DOHH2 (cell line): ENCODE results near the gene RBPMS2.

Experiments
- H3F3A ChIP-seq: fragments of 200-600 bp; sonication (generic), shearing (Covaris generic); 2 replicates; pipeline ENCODE4 v1.6.0; 2016; ENCODE audit warnings: antibody characterized with exemption, mild to moderate bottlenecking; ENCODE audit not compliant: control insufficient read depth, insufficient read depth
- H3K27ac ChIP-seq: fragments of 200-600 bp; sonication (generic); 2 replicates; pipeline ENCODE4 v1.5.1; 2014; ENCODE audit warnings: low read depth, mild to moderate bottlenecking, low read length, moderate library complexity
- H3K27me3 ChIP-seq: fragments of 200-600 bp; sonication (generic); 2 replicates; pipeline ENCODE4 v1.6.1; 2014; ENCODE audit warnings: mild to moderate bottlenecking, low read length, mixed read lengths; ENCODE audit not compliant: control insufficient read depth
- H3K36me3 ChIP-seq: fragments of 200-600 bp; sonication (generic); 2 replicates; pipeline ENCODE4 v1.6.1; 2014; ENCODE audit warnings: mild to moderate bottlenecking, low read length, moderate library complexity, mixed read lengths; ENCODE audit not compliant: control insufficient read depth
- H3K4me1 ChIP-seq: fragments of 200-600 bp; sonication (generic); 2 replicates; pipeline ENCODE4 v1.6.1; 2014; ENCODE audit warnings: mild to moderate bottlenecking, low read length, mixed read lengths; ENCODE audit not compliant: control insufficient read depth
- H3K4me2 ChIP-seq: fragments of 200-600 bp; sonication (generic); 2 replicates; pipeline ENCODE4 v1.6.0; 2014; ENCODE audit warnings: mild to moderate bottlenecking, low read length, moderate library complexity
- H3K4me3 ChIP-seq: fragments of 200-600 bp; sonication (generic); 2 replicates; pipeline ENCODE4 v1.5.1; 2014; ENCODE audit warnings: mild to moderate bottlenecking, low read length, mixed read lengths
- H3K79me2 ChIP-seq: fragments of 200-600 bp; sonication (generic); 2 replicates; pipeline ENCODE4 v1.6.1; 2014; ENCODE audit warnings: mild to moderate bottlenecking, low read length, mixed read lengths; ENCODE audit not compliant: control insufficient read depth
- H3K9me2 ChIP-seq: fragments of 200-600 bp; sonication (generic); replicated peaks from 2 replicates; pipeline ENCODE4 v1.6.1; 2014; ENCODE audit warnings: mild to moderate bottlenecking, low read length, mixed read lengths; ENCODE audit not compliant: control insufficient read depth
- H3K9me3 ChIP-seq: fragments of 200-600 bp; sonication (generic); 2 replicates; pipeline ENCODE4 v1.6.1; 2014; ENCODE audit warnings: antibody characterized with exemption, low read length, mixed read lengths; ENCODE audit not compliant: control insufficient read depth, insufficient read depth
- H4K20me1 ChIP-seq: fragments of 200-600 bp; sonication (generic); 2 replicates; pipeline ENCODE4 v1.6.0; 2014; ENCODE audit warnings: low read depth, mild to moderate bottlenecking, antibody characterized with exemption, low read length, moderate library complexity; ENCODE audit not compliant: control insufficient read depth, insufficient read depth
- EZH2phosphoT487 ChIP-seq: fragments of 200-600 bp; sonication (generic); IDR thresholded peaks from 2 replicates; pipeline ENCODE4 v1.6.1; 2017; ENCODE audit warnings: borderline replicate concordance, mild to moderate bottlenecking, antibody characterized with exemption, low read length, moderate library complexity, mixed read lengths
- TF ChIP-seq, protein P1 (sequence below): fragments of 200-600 bp; sonication (generic); IDR thresholded peaks from one replicate; pipeline ENCODE4 v1.5.1; 2014; ENCODE audit warnings: antibody characterized with exemption, mild to moderate bottlenecking, low read depth, low read length; ENCODE audit not compliant: poor library complexity, severe bottlenecking

RBPMS2 gene

GRCh38 chr15:64773606-64774005 lies 1.8 kb downstream of the RBPMS2 start:
- H3K27me3 ChIP-seq, result peaks cover 61% of the 10 kb centered on the region
- no peaks in the 10 kb centered on the region for H3K9me3 ChIP-seq
- no peak overlapping the region for H3K4me2 ChIP-seq
- H3K4me3 ChIP-seq, result no peak overlapping the region
- no peaks in the 10 kb centered on the region for H3K9me2 ChIP-seq
- no peaks in the 10 kb centered on the region for H3K79me2 ChIP-seq
- H3K27ac ChIP-seq, result no peak overlapping the region
- H3F3A ChIP-seq, result no peaks in the 10 kb centered on the region
- no peaks in the 10 kb centered on the region for H3K36me3 ChIP-seq
- H4K20me1 ChIP-seq, result no peaks in the 10 kb centered on the region
- H3K4me1 ChIP-seq, result no peaks in the 10 kb centered on the region
- no peak for TF ChIP-seq EZH2phosphoT487
- TF ChIP-seq, protein P1, sequence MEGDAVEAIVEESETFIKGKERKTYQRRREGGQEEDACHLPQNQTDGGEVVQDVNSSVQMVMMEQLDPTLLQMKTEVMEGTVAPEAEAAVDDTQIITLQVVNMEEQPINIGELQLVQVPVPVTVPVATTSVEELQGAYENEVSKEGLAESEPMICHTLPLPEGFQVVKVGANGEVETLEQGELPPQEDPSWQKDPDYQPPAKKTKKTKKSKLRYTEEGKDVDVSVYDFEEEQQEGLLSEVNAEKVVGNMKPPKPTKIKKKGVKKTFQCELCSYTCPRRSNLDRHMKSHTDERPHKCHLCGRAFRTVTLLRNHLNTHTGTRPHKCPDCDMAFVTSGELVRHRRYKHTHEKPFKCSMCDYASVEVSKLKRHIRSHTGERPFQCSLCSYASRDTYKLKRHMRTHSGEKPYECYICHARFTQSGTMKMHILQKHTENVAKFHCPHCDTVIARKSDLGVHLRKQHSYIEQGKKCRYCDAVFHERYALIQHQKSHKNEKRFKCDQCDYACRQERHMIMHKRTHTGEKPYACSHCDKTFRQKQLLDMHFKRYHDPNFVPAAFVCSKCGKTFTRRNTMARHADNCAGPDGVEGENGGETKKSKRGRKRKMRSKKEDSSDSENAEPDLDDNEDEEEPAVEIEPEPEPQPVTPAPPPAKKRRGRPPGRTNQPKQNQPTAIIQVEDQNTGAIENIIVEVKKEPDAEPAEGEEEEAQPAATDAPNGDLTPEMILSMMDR, result no peak

DNA sequence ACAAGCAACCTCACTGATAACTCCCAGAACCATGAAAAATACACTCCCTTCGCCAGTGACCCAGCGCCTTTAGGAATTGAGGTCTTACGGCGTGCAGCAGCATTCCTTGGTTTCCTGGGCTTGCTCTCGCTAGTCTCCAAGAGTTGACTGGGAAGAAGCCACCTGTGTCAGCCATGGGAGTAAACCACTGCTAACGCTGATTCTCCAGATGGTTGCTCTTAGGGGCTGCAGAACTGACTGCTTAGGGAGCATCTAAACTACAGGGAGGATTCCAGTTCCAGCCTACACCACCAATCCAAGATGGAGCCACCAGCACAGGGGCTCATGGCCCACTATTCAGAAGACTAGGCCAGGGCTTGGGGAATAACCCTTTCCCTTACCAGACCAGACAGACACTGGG lies 2.4 kb downstream of the RBPMS2 start:
- no peaks in the 10 kb centered on the region for H3K36me3 ChIP-seq
- H3K27ac ChIP-seq, result no peak overlapping the region
- no peaks in the 10 kb centered on the region for H3K9me3 ChIP-seq
- no peaks in the 10 kb centered on the region for H3K79me2 ChIP-seq
- peaks cover 58% of the 10 kb centered on the region for H3K27me3 ChIP-seq
- H4K20me1 ChIP-seq, result no peaks in the 10 kb centered on the region
- H3K4me1 ChIP-seq, result no peaks in the 10 kb centered on the region
- H3K9me2 ChIP-seq, result no peaks in the 10 kb centered on the region
- no peaks in the 10 kb centered on the region for H3F3A ChIP-seq
- no peak for TF ChIP-seq EZH2phosphoT487
- TF ChIP-seq, protein P1, result no peak
- no peak overlapping the region for H3K4me3 ChIP-seq
- no peak overlapping the region for H3K4me2 ChIP-seq

- no peaks in the 10 kb centered on the region for H3K9me2 ChIP-seq
- no peak overlapping the region for H3K4me3 ChIP-seq
- no peaks in the 10 kb centered on the region for H3F3A ChIP-seq
- H3K27ac ChIP-seq, result no peak overlapping the region
- no peak overlapping the region for H3K4me2 ChIP-seq
- no peaks in the 10 kb centered on the region for H3K9me3 ChIP-seq
- TF ChIP-seq, protein P1, result no peak
- no peak for TF ChIP-seq EZH2phosphoT487
- no peaks in the 10 kb centered on the region for H4K20me1 ChIP-seq
- peaks cover 58% of the 10 kb centered on the region for H3K27me3 ChIP-seq
- no peaks in the 10 kb centered on the region for H3K79me2 ChIP-seq
- H3K4me1 ChIP-seq, result no peaks in the 10 kb centered on the region
- H3K36me3 ChIP-seq, result no peaks in the 10 kb centered on the region
Measured at GRCh38 chr15:64772488-64772887, 2.9 kb downstream of the RBPMS2 start.

DNA sequence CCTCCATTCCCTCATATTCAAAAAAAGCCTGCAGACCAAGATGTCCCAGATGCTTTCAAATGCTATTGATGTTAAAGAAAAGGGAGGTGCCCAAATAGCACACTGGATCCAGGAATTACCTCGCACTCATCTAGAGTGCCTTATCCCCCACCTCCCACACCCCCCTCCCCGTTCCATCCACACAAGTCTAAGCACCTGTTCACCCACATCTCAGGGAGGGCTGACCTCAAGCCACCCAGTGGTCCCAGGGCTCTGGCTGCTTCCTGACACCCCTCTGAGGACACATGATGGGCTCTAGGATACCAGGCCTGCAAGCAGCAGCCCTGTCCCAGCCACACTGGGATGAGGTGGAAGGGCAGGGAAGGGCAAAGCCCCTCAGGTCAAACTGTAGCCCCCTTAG lies 4.8 kb downstream of the RBPMS2 start:
- Histone ChIP-seq H3K9me2 (no peaks in the 10 kb centered on the region), H3K4me1 (no peaks in the 10 kb centered on the region), H3K9me3 (no peaks in the 10 kb centered on the region), H4K20me1 (no peaks in the 10 kb centered on the region), H3K4me3 (no peak overlapping the region), H3K27me3 (peaks cover 39% of the 10 kb centered on the region), H3F3A (no peaks in the 10 kb centered on the region), H3K27ac (no peak overlapping the region), H3K36me3 (no peaks in the 10 kb centered on the region), H3K79me2 (no peaks in the 10 kb centered on the region), H3K4me2 (no peak overlapping the region)
- TF ChIP-seq EZH2phosphoT487, result no peak
- TF ChIP-seq, protein P1, result no peak
